ENCODE results near the gene USP22. TPM values are rescaled to one million over a fixed set of nuclear protein-coding genes. Genes with fewer than 3 reads are reported as not detected.

USP22 gene
- total RNA-seq, 1 experiment from 2014 or later: 210 TPM

- H3K4me2 ChIP-seq (ENCODE audit: low read length): no peak overlapping the region
- no peaks in the 10 kb centered on the region for H3K9me3 ChIP-seq (ENCODE audit: control insufficient read depth in 1 of 2, insufficient read depth in 1 of 2, low read depth in 1 of 2, low read length in 2 of 2)
- ChIA-PET POLR2A (no interaction called here), CTCF (no interaction called here), RAD21 (ENCODE audit: low non-redundant PET in 1 of 2, low total read pairs in 2 of 2, uncharacterized antibody in 2 of 2, unreplicated experiment in 2 of 2) (no interaction called here)
- no peaks in the 10 kb centered on the region for H4K20me1 ChIP-seq (ENCODE audit: insufficient read depth)
- H3K36me3 ChIP-seq (ENCODE audit: control insufficient read depth in 1 of 2, insufficient read depth in 2 of 2, low read length in 2 of 2): peaks cover 36 to 39% of the 10 kb centered on the region in 2 experiments
- intact Hi-C loops (cut with micrococcal nuclease): no loop called here
- H2AFZ ChIP-seq (ENCODE audit: low read depth, low read length, poor library complexity, severe bottlenecking): no peak overlapping the region
- DNase-seq (ENCODE audit: low read depth, low spot score) (no peak), ATAC-seq (no peak)
- H3K79me2 ChIP-seq (ENCODE audit: insufficient read depth, low read length): peaks cover 7% of the 10 kb centered on the region; the same call in 1 of the 2 replicates
- no peaks in the 10 kb centered on the region for H3K4me1 ChIP-seq (ENCODE audit: control insufficient read depth in 1 of 2, insufficient read depth in 2 of 2, low read length in 2 of 2)
- no peak overlapping the region for H3K4me3 ChIP-seq (replicated peaks in 1 of 2; ENCODE audit: low read depth in 1 of 2, low read length in 2 of 2)
- no peak overlapping the region for H3K27ac ChIP-seq (ENCODE audit: low read depth, low read length)
- no peak overlapping the region for H3K9ac ChIP-seq (ENCODE audit: low read length)
- no TSS peak for BruUV-seq (replicated peaks)
- no peak for TF ChIP-seq EZH2 (IDR thresholded peaks at IDR 0.05)
- TF ChIP-seq EZH2phosphoT487 (IDR thresholded peaks at IDR 0.05; ENCODE audit: borderline replicate concordance): no peak
- TF ChIP-seq REST (IDR thresholded peaks at IDR 0.05; ENCODE audit: low read depth): no peak
- TF ChIP-seq SRF (IDR thresholded peaks at IDR 0.05; ENCODE audit: low read depth): no peak
- TF ChIP-seq ELF1 (IDR thresholded peaks at IDR 0.05; ENCODE audit: borderline replicate concordance, low read depth): no peak
- no peak for TF ChIP-seq CTCF (IDR thresholded peaks at IDR 0.05 in 2 of 3, conservative IDR thresholded peaks at IDR 0.05 in 1 of 3; ENCODE audit: borderline replicate concordance in 1 of 3, insufficient read depth in 1 of 3, low read depth in 2 of 3, low read length in 2 of 3)
- H3K27me3 ChIP-seq (ENCODE audit: insufficient read depth, low read length): no peaks in the 10 kb centered on the region
- H3K9me2 ChIP-seq (ENCODE audit: insufficient read depth): no peaks in the 10 kb centered on the region
These were observed 42.8 kb downstream of the USP22 start for GRCh38 chr17:20999841-21000532.
